A549 (cell line): Measurements from ENCODE around the gene EXOC4. TPM values are rescaled to one million over a fixed set of nuclear protein-coding genes. Genes with fewer than 3 reads are reported as not detected.

ENCODE experiments used
- ATAC-seq, 2 experiments: fragments of 200-7000 bp in 1 of 2; fragments of >200 bp in 1 of 2; cut with Nextera tagmentation in 1 of 2; cut with Tn5 transposase in 1 of 2; 3 replicates each; pipeline versions ENCODE4 v1.8.0 to v1.9.1; 2018 to 2020; ENCODE audit warnings: mild to moderate bottlenecking in 1 of 2, moderate library complexity in 1 of 2
- CTCF ChIA-PET: fragments of 300-600 bp; sonication (Branson Sonifier 250); formaldehyde crosslinking; extraction: SDS; loops from one replicate; lab custom pipeline; 2021; ENCODE audit warnings: antibody characterized with exemption, inconsistent platforms; lab: Yijun Ruan, JAX
- POLR2A ChIA-PET: fragments of 350-600 bp; formaldehyde crosslinking; extraction: SDS; loops from one replicate; lab custom pipeline; 2021; ENCODE audit warnings: antibody characterized with exemption, inconsistent platforms; lab: Yijun Ruan, JAX
- DNase-seq, 2 experiments: peaks; one replicate each; pipeline versions ENCODE4 v3.0.0 to v3.0.0-alpha.2; 2011 to 2016; ENCODE audit warnings: low read depth in 1 of 2, low spot score in 1 of 2
- FAIRE-seq: peaks from 2 replicates; lab custom pipeline; 2011; peaks lifted over from hg19 to GRCh38; lab: Jason Lieb, UNC
- H3K27ac ChIP-seq, 2 experiments: fragments of >200 bp; sonication (Bioruptor Twin); formaldehyde crosslinking; 3 replicates each; pipeline ENCODE4 v1.5.1; 2016 to 2017
- H3K4me1 ChIP-seq: fragments of >200 bp; sonication (Bioruptor Twin); formaldehyde crosslinking; 3 replicates; pipeline ENCODE4 v1.6.1; 2016
- H3K4me2 ChIP-seq: fragments of >200 bp; sonication (Bioruptor Twin); formaldehyde crosslinking; 3 replicates; pipeline ENCODE4 v1.6.1; 2016
- H3K4me3 ChIP-seq: fragments of >200 bp; sonication (Bioruptor Twin); formaldehyde crosslinking; 3 replicates; pipeline ENCODE4 v1.5.1; 2016
- H3K9me3 ChIP-seq: fragments of >200 bp; sonication (Bioruptor Twin); formaldehyde crosslinking; 3 replicates; pipeline ENCODE4 v1.6.1; 2016
- BHLHE40 ChIP-seq: IDR thresholded peaks from 2 replicates; pipeline ENCODE4 v1.6.1; 2012; ENCODE audit warnings: low read depth, low read length, inconsistent platforms
- CTCF ChIP-seq: fragments of >200 bp; sonication (Bioruptor Twin); formaldehyde crosslinking; IDR thresholded peaks from 3 replicates; pipeline ENCODE4 v1.5.1; 2016
- EHMT2 ChIP-seq: fragments of 200-600 bp; sonication (generic); IDR thresholded peaks from 2 replicates; pipeline ENCODE4 v1.6.1; 2016; ENCODE audit warnings: antibody characterized with exemption, low read depth, mild to moderate bottlenecking, moderate library complexity
- EP300 ChIP-seq, 2 experiments: fragments of >200 bp; sonication (Bioruptor Twin); formaldehyde crosslinking; IDR thresholded peaks; 2 replicates in 1 of 2; 3 replicates in 1 of 2; pipeline ENCODE4 v1.6.1; 2016 to 2017
- FOSL2 ChIP-seq, 2 experiments: fragments of 450-650 bp in 1 of 2; fragments of >200 bp in 1 of 2; sonication (Bioruptor Twin) in 1 of 2; formaldehyde crosslinking; IDR thresholded peaks; 2 replicates each; pipeline versions ENCODE4 v1.5.0 to v1.6.1; 2016 to 2020; ENCODE audit warnings: mild to moderate bottlenecking in 1 of 2, moderate library complexity in 1 of 2
- HDAC2 ChIP-seq: fragments of 200-600 bp; sonication (generic); IDR thresholded peaks from 2 replicates; pipeline ENCODE4 v1.6.1; 2016
- HES2 ChIP-seq: fragments of >200 bp; sonication (Bioruptor Twin); formaldehyde crosslinking; IDR thresholded peaks from 2 replicates; pipeline ENCODE4 v1.6.1; 2016
- HMGXB4 ChIP-seq: fragments of 250-450 bp; sonication (Bioruptor Pico); IDR thresholded peaks from 2 replicates; pipeline ENCODE4 v1.5.0; 2021; ENCODE audit warnings: mild to moderate bottlenecking, moderate library complexity, borderline replicate concordance
- HOXA7 ChIP-seq: fragments of 250-450 bp; sonication (Bioruptor Pico); IDR thresholded peaks from 2 replicates; pipeline ENCODE4 v1.5.0; 2020; ENCODE audit warnings: mild to moderate bottlenecking, moderate library complexity
- HOXB13 ChIP-seq: fragments of 250-450 bp; sonication (Bioruptor Pico); IDR thresholded peaks from 2 replicates; pipeline ENCODE4 v1.5.0; 2020; ENCODE audit warnings: low read depth, mild to moderate bottlenecking, moderate library complexity
- MAX ChIP-seq: IDR thresholded peaks from 2 replicates; pipeline ENCODE4 v1.6.1; 2012
- PHF8 ChIP-seq: fragments of 200-600 bp; sonication (generic); IDR thresholded peaks from 2 replicates; pipeline ENCODE4 v1.6.1; 2016; ENCODE audit warnings: low read depth, mild to moderate bottlenecking, antibody characterized with exemption, moderate library complexity, borderline replicate concordance
- RAD21 ChIP-seq, 2 experiments: fragments of >200 bp in 1 of 2; sonication (Bioruptor Twin) in 1 of 2; formaldehyde crosslinking in 1 of 2; IDR thresholded peaks in 1 of 2; conservative IDR thresholded peaks in 1 of 2; 2 replicates in 1 of 2; 3 replicates in 1 of 2; pipeline ENCODE4 v1.6.1; 2012 to 2018; ENCODE audit warnings: inconsistent platforms in 1 of 2
- REST ChIP-seq: fragments of 200-600 bp; sonication (generic); IDR thresholded peaks from 2 replicates; pipeline ENCODE4 v1.6.1; 2016; ENCODE audit warnings: antibody characterized with exemption, mild to moderate bottlenecking, moderate library complexity
- RFX5 ChIP-seq: fragments of 450-650 bp; IDR thresholded peaks from 2 replicates; pipeline ENCODE4 v1.7.1; 2014; ENCODE audit warnings: antibody characterized with exemption, mild to moderate bottlenecking, moderate library complexity
- RNF2 ChIP-seq: fragments of 200-600 bp; sonication (generic); IDR thresholded peaks from 2 replicates; pipeline ENCODE4 v1.6.1; 2016; ENCODE audit warnings: low read depth, mild to moderate bottlenecking, antibody characterized with exemption, moderate library complexity, borderline replicate concordance
- TP53 ChIP-seq: fragments of 250-450 bp; sonication (Bioruptor Pico); IDR thresholded peaks from 2 replicates; pipeline ENCODE4 v1.5.0; 2021; ENCODE audit warnings: mild to moderate bottlenecking, moderate library complexity
- ZC3H11A ChIP-seq: fragments of 450-650 bp; IDR thresholded peaks from 2 replicates; pipeline ENCODE4 v1.6.1; 2014; ENCODE audit warnings: antibody characterized with exemption, mild to moderate bottlenecking
- ZNF302 ChIP-seq: fragments of 250-450 bp; sonication (Bioruptor Pico); IDR thresholded peaks from 2 replicates; pipeline ENCODE4 v1.9.0; 2021; ENCODE audit warnings: inconsistent platforms, mild to moderate bottlenecking, moderate library complexity
- WGBS: methylation state at CpG from one replicate; pipeline ENCODE4 v1.1.6; 2017; ENCODE audit errors: missing lambda C conversion rate; 5-methylcytosine and 5-hydroxymethylcytosine counted together
- polyA plus RNA-seq, 4 experiments: library from polyadenylated mRNA; depleted of rRNA in 3 of 4; stranded (reverse); fragments of >200 nt; fragmentation: RNase III in 1 of 4; extraction: RNeasy Plus Mini Kit Qiagen cat#74134 plus additional on column Dnase treatment in 1 of 4; gene quantifications; 2 replicates in 3 of 4; 3 replicates in 1 of 4; pipeline ENCODE4 v1.2.3, GENCODE V29; 2011 to 2017

EXOC4 gene
- polyA plus RNA-seq, 2 of the 4 experiments (the other 2 are of a cell fraction) = 33.4 to 73.1 TPM

GRCh38 chr7:133556048-133556447 is 303.2 kb downstream of the EXOC4 start:
- FAIRE-seq = no peak
- ChIA-PET POLR2A (no interaction called here), CTCF (no interaction called here)
- Histone ChIP-seq H3K4me3 (no peak overlapping the region), H3K4me2 (no peak overlapping the region), H3K27ac (no peak overlapping the region), H3K9me3 (no peaks in the 10 kb centered on the region), H3K4me1 (no peaks in the 10 kb centered on the region)
- 35% methylated on average over 2 of the region's 2 CpGs for WGBS
- no peak for DNase-seq
- TF ChIP-seq BHLHE40 (no peak), RAD21 (conservative IDR thresholded peaks at IDR 0.05 in 1 of 2, IDR thresholded peaks at IDR 0.05 in 1 of 2) (no peak), EHMT2 (no peak), HDAC2 (no peak), ZC3H11A (no peak)
- no peak for ATAC-seq

- no peak for TF ChIP-seq EP300 (IDR thresholded peaks at IDR 0.05)
- TF ChIP-seq HMGXB4 (CRISPR knock-in tag) = no peak
- TF ChIP-seq PHF8 = no peak
- TF ChIP-seq CTCF = no peak
- TF ChIP-seq RFX5 = no peak
- no peak for TF ChIP-seq TP53 (CRISPR knock-in tag)
- Histone ChIP-seq H3K9me3 (no peaks in the 10 kb centered on the region), H3K27ac (no peak overlapping the region), H3K4me2 (no peak overlapping the region), H3K4me1 (no peaks in the 10 kb centered on the region), H3K4me3 (no peak overlapping the region)
- 93% methylated on average over 6 of the region's 6 CpGs for WGBS
- ATAC-seq (no peak), FAIRE-seq (no peak), DNase-seq (no peak)
- ChIA-PET POLR2A (no interaction called here), CTCF (no interaction called here)
These were observed 303.7 kb downstream of the EXOC4 start for GRCh38 chr7:133556553-133556952.

- no peak overlapping the region for H3K27ac ChIP-seq
- 89% methylated on average over 2 of the region's 2 CpGs for WGBS
- H3K9me3 ChIP-seq = no peaks in the 10 kb centered on the region
- H3K4me1 ChIP-seq = no peaks in the 10 kb centered on the region
- DNase-seq (no peak), ATAC-seq (no peak), FAIRE-seq (no peak)
- CTCF ChIA-PET = interaction anchor here (0.6 to 0.9 kb wide), 2 partner anchors 13 to 38 kb away, joined by 3 read pairs; no protein-coding TSS in a partner anchor
- no peak overlapping the region for H3K4me3 ChIP-seq
- POLR2A ChIA-PET = no interaction called here
- no peak overlapping the region for H3K4me2 ChIP-seq
- TF ChIP-seq ZNF302 (CRISPR knock-in tag) = no peak
- TF ChIP-seq HES2 = no peak
- no peak for TF ChIP-seq FOSL2 (IDR thresholded peaks at IDR 0.05)
- TF ChIP-seq FOSL2 (CRISPR knock-in tag; IDR thresholded peaks at IDR 0.05) = no peak
- no peak for TF ChIP-seq REST
- no peak for TF ChIP-seq RNF2
- no peak for TF ChIP-seq HMGXB4 (CRISPR knock-in tag)
- TF ChIP-seq MAX = no peak
- no peak for TF ChIP-seq HOXB13 (CRISPR knock-in tag)
- no peak for TF ChIP-seq HOXA7
- TF ChIP-seq TP53 (CRISPR knock-in tag) = no peak
These were observed 308.0 kb downstream of the EXOC4 start for GRCh38 chr7:133560900-133561299.
